Lower leg skin (tissue), 3 donors: ENCODE measurements around the gene PCCB.

Experiments used
- CTCF ChIP-seq, 3 donors: fragments of 450-650 bp; IDR thresholded peaks; one replicate each; pipeline ENCODE4 v1.5.1; 2016; ENCODE audit warnings: antibody characterized with exemption in 3 of 3, mild to moderate bottlenecking in 3 of 3, moderate library complexity in 2 of 3
- POLR2A ChIP-seq, 2 donors: fragments of 450-650 bp; IDR thresholded peaks; one replicate each; pipeline ENCODE4 v1.6.1; 2016 to 2017; ENCODE audit warnings: antibody characterized with exemption in 2 of 2, mild to moderate bottlenecking in 1 of 2, moderate library complexity in 1 of 2

GRCh38 chr3:136258199-136258598 is 8.1 kb downstream of the PCCB start:
- TF ChIP-seq CTCF (IDR thresholded peaks at IDR 0.05) (no peak), POLR2A (IDR thresholded peaks at IDR 0.05) (no peak)
